GM19328 (cell line): ENCODE measurements around the gene ZDHHC18.
"Not testable (repeated sequence)": the region's sequence is repeated elsewhere in the genome, so short reads cannot be mapped to it uniquely, and the experiment has no call there.

ENCODE experiments used
- ATAC-seq: cut with Tn5 transposase; IDR thresholded peaks from one replicate; pipeline ENCODE4 v1.9.1; 2021; ENCODE audit warnings: mild to moderate bottlenecking, moderate library complexity; ENCODE audit not compliant: unreplicated experiment

ZDHHC18 gene

DNA sequence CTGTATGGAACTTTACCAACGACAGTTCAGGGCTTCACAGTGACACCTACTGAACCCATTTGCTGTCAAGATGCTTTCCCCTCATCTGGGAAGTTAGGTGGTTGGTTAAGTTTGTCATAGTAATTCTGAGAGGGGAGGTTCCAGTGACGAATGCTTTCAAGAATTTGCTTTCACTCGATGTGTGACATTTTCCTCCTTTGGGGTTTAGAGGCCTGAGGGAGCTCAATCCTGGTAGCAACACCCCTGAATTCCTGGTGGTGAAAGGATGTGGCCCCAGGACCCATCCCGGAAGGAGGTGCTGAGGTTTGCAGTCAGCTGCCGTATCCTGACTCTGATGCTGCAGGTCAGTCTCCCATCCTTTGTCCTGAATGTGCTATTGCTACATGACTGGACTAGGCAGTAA is 35.9 kb upstream of the ZDHHC18 start:
- ATAC-seq: no peak

DNA sequence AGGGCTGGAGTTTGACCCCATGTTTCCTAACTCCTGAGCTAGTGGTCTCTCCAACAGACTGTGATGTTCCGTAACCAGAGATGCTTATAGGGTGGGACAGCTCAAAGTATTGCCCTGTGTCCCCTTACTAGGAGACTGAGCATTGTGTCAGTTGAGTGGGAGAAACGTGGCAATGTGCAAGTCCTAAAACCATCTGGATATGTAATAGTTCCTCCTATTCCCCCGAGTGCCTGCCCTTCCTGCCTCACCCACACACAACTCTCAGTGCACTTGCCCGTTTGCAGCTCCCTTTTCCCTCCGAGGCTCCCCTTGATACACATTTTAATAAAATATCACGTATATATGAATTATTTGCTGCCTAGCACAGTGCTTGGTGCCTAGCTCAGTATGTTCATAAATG is 35.3 kb upstream of the ZDHHC18 start:
- ATAC-seq: no peak

DNA sequence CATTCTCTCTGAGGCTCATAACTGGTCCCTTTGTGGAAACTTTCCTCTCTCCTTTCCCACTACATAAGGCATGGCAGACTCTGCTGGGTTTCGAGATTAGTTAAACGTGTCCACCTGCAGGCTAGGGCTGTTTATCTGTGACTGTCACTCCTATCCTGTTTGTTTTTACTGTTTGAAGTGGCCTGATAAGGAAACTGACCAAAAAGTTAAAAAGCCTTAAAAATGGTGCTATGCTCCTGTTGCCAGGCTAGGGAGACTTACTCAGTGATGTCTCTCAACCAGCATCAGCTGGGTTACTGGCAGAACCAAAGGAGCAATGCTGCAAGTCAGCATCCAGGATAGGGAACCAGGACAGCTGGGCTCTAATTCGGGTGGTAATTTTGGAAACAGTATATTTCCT is 34.9 kb upstream of the ZDHHC18 start:
- ATAC-seq: no peak

DNA sequence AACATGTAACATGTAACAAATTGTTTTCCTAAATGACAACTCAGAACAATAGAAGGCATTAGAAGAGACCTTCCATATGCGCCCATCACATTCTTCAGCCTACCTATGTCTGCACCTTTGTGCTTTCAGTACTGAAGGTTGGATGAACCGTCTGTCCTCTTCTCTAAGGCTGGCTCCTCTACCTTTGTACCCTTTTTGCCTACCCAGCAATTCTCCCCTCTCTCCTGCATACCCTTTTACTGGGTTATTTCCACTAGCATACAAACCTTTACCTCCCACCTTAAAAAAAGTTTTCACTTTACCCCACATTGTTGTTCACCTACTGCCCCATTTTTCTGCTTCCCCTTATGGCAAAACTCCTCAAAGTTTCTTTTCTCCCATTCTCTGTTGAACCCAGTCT is 33.6 kb upstream of the ZDHHC18 start:
- ATAC-seq: no peak

DNA sequence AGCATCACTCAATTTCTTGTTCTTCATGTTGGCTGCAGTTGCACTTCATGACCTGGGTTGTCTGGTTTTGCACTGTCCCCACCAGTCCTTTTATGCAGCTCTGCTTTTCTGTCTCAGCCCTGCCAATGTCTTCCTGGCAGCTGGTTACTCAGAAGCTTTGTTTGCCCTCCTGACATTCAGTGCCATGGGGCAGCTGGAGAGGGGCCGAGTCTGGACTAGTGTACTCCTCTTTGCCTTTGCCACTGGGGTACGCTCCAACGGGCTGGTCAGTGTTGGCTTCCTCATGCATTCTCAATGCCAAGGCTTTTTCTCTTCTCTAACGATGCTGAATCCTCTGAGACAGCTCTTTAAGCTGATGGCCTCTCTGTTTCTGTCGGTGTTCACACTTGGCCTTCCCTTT is 32.1 kb upstream of the ZDHHC18 start:
- no peak for ATAC-seq

DNA sequence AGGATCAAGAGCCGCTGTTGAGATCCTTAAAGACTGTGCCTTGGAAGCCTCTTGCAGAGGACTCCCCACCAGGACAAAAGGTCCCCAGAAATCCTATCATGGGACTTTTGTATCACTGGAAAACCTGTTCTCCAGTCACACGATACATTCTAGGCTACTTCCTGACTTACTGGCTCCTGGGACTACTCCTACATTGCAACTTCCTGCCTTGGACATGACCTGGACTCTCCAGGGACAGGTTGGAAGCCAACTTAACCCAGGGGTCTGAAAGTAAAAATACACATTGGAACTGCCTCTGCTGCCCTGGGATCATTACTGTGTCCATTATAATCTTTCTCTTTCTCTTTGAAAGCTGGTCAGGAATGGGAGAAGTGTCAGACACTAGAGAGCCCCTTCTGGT is 28.9 kb upstream of the ZDHHC18 start:
- ATAC-seq: no peak

DNA sequence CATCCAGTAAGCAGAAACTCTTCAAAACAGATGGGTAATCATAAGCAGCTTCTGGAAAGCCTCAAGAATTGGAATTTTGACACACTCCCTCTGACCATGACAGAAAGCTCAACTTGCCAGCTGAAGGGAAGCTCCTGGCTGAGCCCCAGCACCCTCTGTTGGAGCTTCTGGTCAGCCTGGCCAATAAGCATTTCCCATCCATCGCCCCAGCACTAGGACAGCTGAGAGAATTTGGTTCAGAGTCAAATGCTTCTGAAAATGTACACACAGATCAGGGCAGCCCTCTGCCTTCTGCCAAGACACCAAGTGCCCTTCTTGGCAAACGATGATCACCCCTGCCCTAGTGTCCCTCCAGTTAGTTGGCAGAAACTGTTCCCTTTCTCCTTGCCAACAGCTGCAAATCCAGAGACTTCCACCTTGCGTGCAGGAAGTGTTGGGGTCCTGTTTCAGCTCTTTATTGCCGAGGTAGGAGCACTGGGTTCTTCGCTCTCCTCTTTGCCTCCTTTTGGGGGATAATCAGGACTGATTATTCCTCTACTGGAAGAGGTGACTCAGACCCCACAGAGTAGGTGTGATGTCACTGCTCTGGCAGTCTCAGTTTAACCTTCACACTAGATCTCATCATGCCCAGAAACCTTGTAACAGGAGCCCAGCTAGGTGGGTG is 26.9 kb upstream of the ZDHHC18 start:
- no peak for ATAC-seq

DNA sequence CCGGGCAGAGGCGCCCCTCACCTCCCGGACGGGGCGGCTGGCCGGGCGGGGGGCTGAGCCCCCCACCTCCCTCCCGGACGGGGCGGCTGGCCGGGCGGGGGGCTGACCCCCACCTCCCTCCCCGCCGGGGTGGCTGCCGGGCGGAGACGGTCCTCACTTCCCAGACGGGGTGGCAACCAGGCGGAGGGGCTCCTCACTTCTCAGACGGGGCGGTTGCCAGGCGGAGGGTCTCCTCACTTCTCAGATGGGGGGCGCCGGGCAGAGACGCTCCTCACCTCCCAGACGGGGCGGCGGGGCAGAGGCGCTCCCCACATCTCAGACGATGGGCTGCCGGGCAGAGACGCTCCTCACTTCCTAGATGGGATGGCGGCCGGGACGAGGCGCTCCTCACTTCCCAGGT is 22.6 kb upstream of the ZDHHC18 start:
- ATAC-seq: not testable (repeated sequence)

DNA sequence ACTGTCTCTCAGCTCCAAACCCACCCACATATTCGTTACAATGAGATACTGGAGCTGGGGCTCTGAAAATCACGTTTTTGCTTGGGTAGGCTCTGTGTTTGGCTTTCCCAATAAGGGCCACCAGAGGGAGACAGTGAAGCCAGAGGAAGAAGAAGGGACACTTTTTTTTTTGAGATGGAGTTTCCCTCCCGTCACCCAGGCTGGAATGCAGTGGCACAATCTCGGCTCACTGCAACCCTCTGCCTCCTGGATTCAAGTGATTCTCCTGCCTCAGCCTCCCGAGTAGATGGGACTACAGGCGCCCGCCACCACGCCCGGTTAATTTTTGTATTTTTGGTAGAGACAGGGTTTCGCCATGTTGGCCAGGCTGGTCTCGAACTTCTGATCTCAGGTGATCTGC is 16.4 kb upstream of the ZDHHC18 start:
- not testable (repeated sequence) for ATAC-seq

DNA sequence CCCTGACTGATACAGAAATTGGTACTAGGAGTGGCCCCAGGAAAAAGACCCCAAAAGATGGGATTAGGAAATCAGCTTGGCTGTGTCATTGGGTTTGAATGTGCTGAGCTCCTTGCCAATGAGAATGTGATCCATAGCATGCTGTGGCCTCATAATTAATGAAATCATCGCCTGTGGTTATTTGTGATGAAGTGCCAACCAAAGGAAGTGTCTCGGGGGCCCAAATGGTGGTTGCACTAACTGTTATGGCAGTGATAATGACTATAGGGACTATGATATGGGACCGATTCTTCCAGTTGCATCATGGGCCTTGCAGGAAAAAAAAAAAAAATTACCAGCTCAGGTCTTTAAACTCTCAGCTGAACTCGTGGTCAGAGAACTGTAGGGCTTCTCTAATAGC is 15.4 kb upstream of the ZDHHC18 start:
- no peak for ATAC-seq

DNA sequence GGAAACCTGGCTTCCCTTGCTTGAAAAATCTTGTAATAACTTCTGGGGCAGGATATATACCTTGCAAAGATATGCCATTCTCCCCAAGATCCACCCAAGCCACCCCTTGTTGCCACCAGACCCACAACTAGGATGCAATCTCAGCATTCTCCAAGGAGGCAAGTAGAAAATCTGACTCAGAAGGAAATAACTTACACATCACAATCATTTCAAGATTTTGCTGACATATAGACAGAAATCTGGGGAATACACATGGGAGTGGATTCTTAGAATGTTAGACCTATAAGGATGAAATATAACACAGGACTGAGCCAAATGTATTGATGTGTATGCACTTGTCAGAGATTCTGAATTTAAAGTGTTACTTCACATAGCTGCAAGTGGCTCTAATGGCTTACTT is 14.8 kb upstream of the ZDHHC18 start:
- no peak for ATAC-seq

DNA sequence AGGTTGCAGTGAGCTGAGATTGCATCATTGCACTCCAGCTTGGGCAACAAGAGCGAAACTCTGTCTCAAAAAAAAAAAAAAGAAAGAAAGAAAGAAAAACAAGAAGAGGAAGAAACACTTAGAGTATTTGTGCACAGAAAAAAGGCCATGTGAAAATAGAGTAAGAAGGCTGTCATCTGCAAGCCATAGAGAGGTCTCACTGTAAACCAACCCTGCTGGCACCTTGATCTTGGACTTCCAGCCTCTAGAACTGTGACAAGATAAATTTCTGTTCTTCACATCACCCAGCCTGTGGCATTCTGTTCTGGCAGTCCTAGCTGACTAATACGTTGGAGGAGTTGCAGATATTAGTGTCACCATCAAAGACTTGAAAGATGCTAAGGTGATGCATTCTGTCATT is 12.1 kb upstream of the ZDHHC18 start:
- no peak for ATAC-seq

DNA sequence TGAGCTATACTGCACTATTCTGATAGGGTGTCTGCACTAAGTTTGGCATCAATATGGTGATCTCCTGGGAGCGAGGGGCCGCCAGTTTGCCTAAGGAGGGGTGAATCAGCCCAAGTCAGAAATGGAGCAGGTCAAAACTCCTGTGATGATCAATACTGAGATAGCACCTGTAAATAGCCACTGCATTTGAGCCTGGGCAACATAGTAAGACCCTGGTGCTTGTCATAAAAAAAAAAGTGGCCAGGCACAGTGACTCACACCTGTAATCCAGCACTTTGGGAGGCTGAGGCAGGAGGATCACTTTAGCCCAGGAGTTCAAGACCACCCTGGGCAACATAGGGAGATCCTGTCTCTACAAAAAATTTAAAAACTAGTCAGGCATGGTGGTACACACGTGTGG is 11.6 kb upstream of the ZDHHC18 start:
- no peak for ATAC-seq

DNA sequence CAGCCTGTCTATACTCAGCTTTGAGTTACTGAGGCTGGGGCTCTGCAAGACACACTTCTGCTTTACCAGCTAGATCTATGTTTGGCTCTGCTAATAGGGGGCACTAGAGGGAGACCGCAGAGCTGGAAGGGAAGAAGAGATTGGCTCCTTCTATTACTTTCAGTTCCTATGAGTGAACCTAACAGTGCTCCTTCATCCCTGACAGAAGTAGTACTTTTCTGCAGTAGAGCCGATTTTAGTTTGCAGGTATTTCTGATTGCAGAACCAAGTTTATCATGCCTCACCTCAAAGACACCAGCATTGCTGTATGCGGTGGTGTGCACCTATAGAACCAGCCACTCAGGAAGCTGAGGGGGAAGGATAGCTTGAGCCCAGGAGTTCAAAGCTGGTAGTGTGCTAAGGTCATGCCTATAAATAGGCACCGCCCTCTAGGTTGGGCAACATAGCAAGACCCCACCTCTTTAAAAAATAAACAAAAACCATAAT is 5.7 kb upstream of the ZDHHC18 start:
- peak; percentile 89 for ATAC-seq

DNA sequence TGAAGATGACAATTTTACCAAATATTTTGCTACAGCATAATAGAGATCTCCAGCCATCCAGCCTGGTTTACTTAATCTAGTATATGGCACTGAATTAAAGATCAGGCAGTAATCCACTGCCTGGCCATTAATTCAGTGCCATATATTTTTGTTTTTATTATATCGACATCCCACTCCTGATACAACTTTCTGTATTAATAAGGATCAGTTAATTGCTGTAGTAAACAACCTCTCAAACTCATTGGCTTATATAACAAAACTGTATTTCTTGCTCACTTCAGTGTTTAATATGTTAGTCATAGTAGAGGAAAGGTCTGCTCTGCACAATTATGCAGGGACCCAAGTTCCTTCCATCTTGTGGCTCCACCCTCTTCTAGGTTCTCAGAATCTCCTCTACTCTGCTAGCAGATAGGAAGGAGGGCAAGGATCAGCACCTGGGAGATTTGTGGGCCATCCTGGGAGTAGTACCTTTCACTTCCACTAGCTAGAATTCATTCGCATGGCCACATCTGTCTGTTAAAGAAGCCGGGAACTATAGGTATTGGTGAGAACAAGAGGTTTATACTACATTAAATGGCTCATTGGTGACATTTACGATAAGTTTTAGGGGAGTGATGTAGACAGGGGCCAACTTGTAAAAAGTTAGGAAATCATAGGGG is 3.6 kb upstream of the ZDHHC18 start:
- ATAC-seq: no peak

DNA sequence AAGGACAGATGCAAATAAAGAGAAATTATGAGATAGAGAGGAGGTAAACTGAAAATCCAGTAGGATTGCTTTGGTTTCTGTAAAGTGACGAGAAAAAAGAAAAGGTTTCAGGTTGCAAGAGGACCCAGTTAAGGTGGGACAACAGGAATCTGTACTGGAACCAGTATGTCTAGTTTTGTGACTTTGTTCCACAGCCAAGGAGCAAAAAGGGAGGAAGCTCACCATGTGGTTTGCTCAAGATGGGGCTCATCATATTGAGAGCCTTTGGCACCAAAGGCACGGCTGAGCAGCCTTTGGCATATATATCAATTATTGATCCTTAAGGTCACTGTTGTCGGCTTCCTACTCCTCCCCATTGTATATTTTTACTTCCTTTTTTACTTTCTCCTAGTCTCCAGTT is 1.8 kb upstream of the ZDHHC18 start:
- no peak for ATAC-seq

DNA sequence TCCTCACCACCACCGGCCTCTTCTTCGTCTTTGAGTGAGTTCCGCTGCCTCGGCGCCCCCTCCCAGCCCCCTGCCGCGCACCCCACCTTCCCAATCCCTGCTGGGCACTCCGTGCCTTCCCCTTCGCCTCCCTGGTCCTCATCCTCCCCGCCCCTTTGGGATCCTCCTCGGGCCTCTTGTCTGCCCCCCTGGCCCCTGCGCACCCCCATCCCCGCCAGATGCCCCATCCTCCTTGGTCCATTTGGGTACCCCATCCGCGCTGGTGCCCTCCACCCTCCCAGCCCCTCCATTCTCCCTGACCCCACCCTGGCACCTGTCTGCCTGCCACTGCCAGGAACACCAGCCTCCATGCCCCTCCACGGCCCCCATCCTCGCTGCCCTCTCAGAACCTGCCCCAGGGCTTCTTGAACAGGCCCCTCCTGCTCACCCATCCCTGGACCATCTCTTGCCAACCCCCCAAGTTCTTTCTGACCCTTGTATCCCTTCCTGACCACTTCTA is 667 bp downstream of the ZDHHC18 start:
- no peak for ATAC-seq

DNA sequence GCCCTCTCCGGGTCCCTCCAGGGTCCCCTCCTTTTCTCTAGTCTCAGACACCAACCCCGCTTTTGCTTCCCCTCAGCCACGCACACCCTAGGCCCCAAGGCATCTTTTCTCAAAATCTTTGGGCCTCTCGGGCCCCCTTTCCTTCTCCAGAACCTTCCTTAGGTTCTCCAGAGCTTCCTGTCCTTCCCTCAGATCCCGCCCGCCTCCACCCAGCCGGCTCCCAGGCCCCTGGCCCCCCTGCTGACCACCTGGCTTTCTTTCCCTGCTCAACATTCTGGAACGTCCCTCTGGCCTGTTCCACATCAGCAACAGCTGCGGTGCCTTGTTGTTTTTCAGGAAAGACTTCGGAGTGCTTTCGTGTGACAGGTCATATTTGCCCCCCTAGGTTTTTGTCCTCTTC is 1.2 kb downstream of the ZDHHC18 start:
- no peak for ATAC-seq

DNA sequence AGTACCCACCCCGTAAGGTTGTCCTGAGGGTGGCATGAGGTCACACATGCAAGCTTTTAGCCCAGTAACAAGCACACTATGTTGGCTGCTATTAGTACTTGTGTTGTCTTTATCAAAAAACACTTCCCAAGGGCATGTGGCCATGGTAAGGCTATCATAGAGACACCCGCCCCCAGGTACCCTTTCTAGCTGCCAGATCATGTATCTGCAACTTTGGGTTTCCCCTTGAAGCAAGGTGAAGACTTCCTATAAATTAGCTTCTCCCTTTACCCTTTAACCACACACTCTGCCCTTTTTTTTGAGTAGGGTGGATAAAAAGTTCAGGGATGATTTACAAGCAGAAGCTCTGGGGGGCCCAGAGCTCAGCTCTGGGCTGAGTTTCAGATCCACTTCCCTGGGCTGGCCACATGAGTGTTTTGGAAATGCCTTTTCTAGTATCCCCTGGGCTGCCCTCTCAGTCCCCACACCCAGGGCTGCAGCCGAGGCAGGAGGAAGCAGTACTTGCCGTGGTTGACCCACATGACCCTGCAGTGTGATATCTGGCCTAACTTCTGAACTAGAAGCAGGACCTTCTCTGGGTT is 2.0 kb downstream of the ZDHHC18 start:
- ATAC-seq: no peak

DNA sequence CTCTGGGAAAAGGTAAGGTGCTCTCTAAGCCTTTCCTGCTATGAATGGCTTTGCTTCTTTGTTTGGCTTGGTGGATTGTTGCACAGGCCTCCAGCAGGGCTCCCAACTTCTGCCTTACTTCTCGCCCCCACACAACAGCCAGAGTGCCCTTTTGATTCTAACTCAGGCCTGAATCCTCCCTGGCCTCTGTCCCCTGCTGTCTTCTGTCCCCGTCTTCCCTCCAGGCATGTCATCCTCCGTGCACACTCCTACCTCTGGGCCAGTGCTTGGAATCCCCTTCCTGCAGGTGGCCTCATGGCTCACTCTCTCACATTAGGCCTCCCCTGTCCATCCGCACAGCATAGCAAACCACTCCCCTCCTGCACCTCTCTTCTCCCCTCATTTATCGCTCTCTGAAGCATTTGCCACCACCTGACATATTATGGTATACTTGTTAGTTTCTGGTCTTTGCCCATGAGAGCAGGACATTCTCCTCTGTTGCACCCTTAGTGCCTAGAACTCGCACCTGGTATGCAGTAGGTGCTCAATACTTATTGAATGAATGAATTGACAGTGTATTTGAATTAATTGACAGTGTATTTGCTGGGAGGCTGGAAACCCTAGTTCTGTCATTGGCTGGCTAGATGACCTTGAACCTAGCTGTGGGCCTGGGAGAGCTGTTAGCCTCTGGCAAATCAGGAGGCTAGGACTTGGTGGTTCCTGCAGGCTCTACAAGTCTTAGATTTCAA is 2.9 kb downstream of the ZDHHC18 start:
- no peak for ATAC-seq

DNA sequence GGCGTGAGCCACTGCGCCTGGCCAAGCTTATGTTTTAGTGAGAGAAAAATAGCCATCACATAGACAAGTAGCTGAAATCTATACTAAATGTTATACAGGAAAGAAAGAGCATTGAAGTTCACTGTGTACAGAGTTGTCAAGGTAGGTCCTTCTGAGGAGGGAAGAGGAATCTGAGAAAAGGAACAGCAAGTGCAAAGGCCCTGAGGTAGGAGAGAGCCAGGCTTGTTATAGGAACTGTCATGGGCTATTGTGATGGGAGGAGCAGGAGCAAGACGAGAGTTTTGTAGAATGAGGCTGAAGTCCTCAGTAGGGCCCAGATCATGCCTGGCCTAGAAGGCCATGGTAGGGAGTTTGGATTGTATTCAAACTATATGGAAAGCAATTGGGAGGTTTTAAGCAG is 4.6 kb downstream of the ZDHHC18 start:
- ATAC-seq: no peak
